CD14-positive monocyte (primary cell): Measurements from ENCODE around the gene LMTK3. TPM values are rescaled to one million over a fixed set of nuclear protein-coding genes. Genes with fewer than 3 reads are reported as not detected.
A peak's percentile ranks its signal among the peaks of the same experiment; 100 is the strongest.

ENCODE experiments used
- DNase-seq, 3 donors: peaks; one replicate each; pipeline ENCODE4 v3.0.0-alpha.2; 2011 to 2022
- H2AFZ ChIP-seq: 2 replicates; pipeline ENCODE4 v1.6.0; 2012; ENCODE audit warnings: mild to moderate bottlenecking, low read depth, low read length, inconsistent platforms; ENCODE audit not compliant: insufficient read depth, poor library complexity, severe bottlenecking
- H3K27ac ChIP-seq, 2 donors: 1 replicate in 1 of 2; 2 replicates in 1 of 2; pipeline ENCODE4 v1.5.1; 2012 to 2013; ENCODE audit warnings: low read length in 2 of 2, control low read depth in 1 of 2, inconsistent platforms in 1 of 2, low read depth in 1 of 2, mild to moderate bottlenecking in 1 of 2
- H3K27me3 ChIP-seq, 2 donors: one replicate each; pipeline versions ENCODE4 v1.6.0 to v1.6.1; 2011 to 2013; ENCODE audit warnings: low read length in 2 of 2; ENCODE audit not compliant: control insufficient read depth in 2 of 2, insufficient read depth in 2 of 2
- H3K36me3 ChIP-seq, 2 donors: replicated peaks in 1 of 2; 1 replicate in 1 of 2; 2 replicates in 1 of 2; pipeline versions ENCODE4 v1.5.1 to v1.6.1; 2012 to 2013; ENCODE audit warnings: low read length in 2 of 2, control low read depth in 1 of 2, inconsistent platforms in 1 of 2, mild to moderate bottlenecking in 1 of 2; ENCODE audit not compliant: insufficient read depth in 2 of 2, control insufficient read depth in 1 of 2
- H3K4me1 ChIP-seq, 2 donors: 1 replicate in 1 of 2; 2 replicates in 1 of 2; pipeline versions ENCODE4 v1.5.1 to v1.6.1; 2012 to 2013; ENCODE audit warnings: low read length in 2 of 2, control low read depth in 1 of 2, inconsistent platforms in 1 of 2, mild to moderate bottlenecking in 1 of 2, moderate library complexity in 1 of 2; ENCODE audit not compliant: insufficient read depth in 2 of 2, control insufficient read depth in 1 of 2
- H3K4me2 ChIP-seq: replicated peaks from 2 replicates; pipeline ENCODE3; 2012; ENCODE audit warnings: low read length, moderate library complexity, mild to moderate bottlenecking; ENCODE audit not compliant: poor library complexity, severe bottlenecking; ENCODE audit errors: extremely low read depth
- H3K4me3 ChIP-seq, 3 experiments: fragments of 200-600 bp in 1 of 3; sonication (generic) in 1 of 3; replicated peaks in 1 of 3; 1 replicate in 2 of 3; 2 replicates in 1 of 3; pipeline ENCODE4 v1.5.1; 2011 to 2013; ENCODE audit warnings: low read length in 3 of 3, mild to moderate bottlenecking in 3 of 3, control low read depth in 2 of 3, low read depth in 2 of 3, inconsistent platforms in 1 of 3, moderate library complexity in 1 of 3
- H3K79me2 ChIP-seq: 2 replicates; pipeline ENCODE4 v1.6.0; 2012; ENCODE audit warnings: mild to moderate bottlenecking, control low read depth, inconsistent platforms, low read length, moderate library complexity; ENCODE audit not compliant: insufficient read depth
- H3K9ac ChIP-seq: 2 replicates; pipeline ENCODE4 v1.6.0; 2017; ENCODE audit warnings: low read length, mild to moderate bottlenecking; ENCODE audit not compliant: insufficient read depth, poor library complexity, severe bottlenecking
- H3K9me3 ChIP-seq, 2 donors: replicated peaks in 1 of 2; 1 replicate in 1 of 2; 2 replicates in 1 of 2; pipeline versions ENCODE4 v1.5.1 to v1.6.1; 2012 to 2013; ENCODE audit warnings: low read length in 2 of 2, control low read depth in 1 of 2; ENCODE audit not compliant: control insufficient read depth in 1 of 2, insufficient read depth in 1 of 2
- H4K20me1 ChIP-seq: 2 replicates; pipeline ENCODE4 v1.6.0; 2012; ENCODE audit warnings: mild to moderate bottlenecking, low read length, control low read depth, moderate library complexity; ENCODE audit not compliant: insufficient read depth
- H3K27ac Mint-ChIP-seq, 7 donors: one replicate each; pipeline ENCODE4 v1.8.0; 2020; ENCODE audit warnings: mild to moderate bottlenecking in 7 of 7, mixed read lengths in 7 of 7, moderate library complexity in 6 of 7, inconsistent platforms in 2 of 7
- H3K27me3 Mint-ChIP-seq, 3 donors: one replicate each; pipeline ENCODE4 v1.8.0; 2021 to 2022; ENCODE audit warnings: low read depth in 3 of 3, mild to moderate bottlenecking in 3 of 3, mixed read lengths in 3 of 3, moderate library complexity in 3 of 3, inconsistent platforms in 1 of 3
- H3K36me3 Mint-ChIP-seq, 2 donors: one replicate each; pipeline ENCODE4 v1.8.0; 2020; ENCODE audit warnings: mixed read lengths in 2 of 2, inconsistent platforms in 1 of 2, mild to moderate bottlenecking in 1 of 2
- H3K4me1 Mint-ChIP-seq: one replicate; pipeline ENCODE4 v1.8.0; 2020; ENCODE audit warnings: mild to moderate bottlenecking, mixed read lengths
- H3K4me3 Mint-ChIP-seq, 2 donors: one replicate each; pipeline ENCODE4 v1.8.0; 2020; ENCODE audit warnings: mild to moderate bottlenecking in 2 of 2, mixed read lengths in 2 of 2, moderate library complexity in 1 of 2
- H3K9me3 Mint-ChIP-seq, 7 donors: one replicate each; pipeline ENCODE4 v1.8.0; 2020 to 2022; ENCODE audit warnings: mixed read lengths in 7 of 7, mild to moderate bottlenecking in 6 of 7, moderate library complexity in 6 of 7, inconsistent platforms in 2 of 7
- CTCF ChIP-seq: fragments of 200-600 bp; IDR thresholded peaks from one replicate; pipeline ENCODE4 v1.8.0; 2022; ENCODE audit warnings: antibody characterized with exemption, mild to moderate bottlenecking
- WGBS: methylation state at CpG from one replicate; pipeline ENCODE4 v1.1.5; 2013; ENCODE audit warnings: missing lambda C conversion rate; ENCODE audit not compliant: insufficient coverage; 5-methylcytosine and 5-hydroxymethylcytosine counted together
- intact Hi-C, 2 donors: fragments of 100-400 bp; cut with micrococcal nuclease; formaldehyde crosslinking; loops; one replicate each; pipeline versions ENCODE4 v1.15.0 to v1.15.1; 2023
- polyA plus RNA-seq, 3 donors: library from polyadenylated mRNA; depleted of rRNA in 1 of 3; unstranded in 2 of 3; stranded (reverse) in 1 of 3; fragments of 300-500 nt in 2 of 3; fragments of >200 nt in 1 of 3; fragmentation: Illumina TruSeq in 2 of 3; gene quantifications; 1 replicate in 2 of 3; 2 replicates in 1 of 3; pipeline ENCODE4 v1.2.3, GENCODE V29; 2012 to 2021

Gene LMTK3
- polyA plus RNA-seq, 3 donors, result 0.08 TPM; not detected in 2

GRCh38 chr19:48483301-48483700 lies 28.3 kb downstream of the LMTK3 start:
- H3K36me3 Mint-ChIP-seq, result peaks cover 7 to 11% of the 10 kb centered on the region in 2 donors
- Histone ChIP-seq H4K20me1 (no peaks in the 10 kb centered on the region), H3K9ac (no peak overlapping the region), H3K27ac (no peak overlapping the region), H3K79me2 (no peaks in the 10 kb centered on the region), H3K4me3 (no peak overlapping the region), H3K4me2 (no peak overlapping the region), H3K36me3 (peaks cover 3 to 5% of the 10 kb centered on the region in 2 donors), H3K4me1 (peaks cover 15 to 17% of the 10 kb centered on the region in 2 donors), H3K9me3 (no peaks in the 10 kb centered on the region), H2AFZ (no peak overlapping the region), H3K27me3 (no peaks in the 10 kb centered on the region)
- H3K4me3 Mint-ChIP-seq, result no peak overlapping the region
- intact Hi-C loops, result no loop called here
- 73% methylated on average over 3 of the region's 3 CpGs for WGBS
- TF ChIP-seq CTCF, result no peak
- no peak for DNase-seq
- peaks cover 17% of the 10 kb centered on the region for H3K4me1 Mint-ChIP-seq
- peaks cover 5 to 28% (median 22%) of the 10 kb centered on the region in 3 donors for H3K27me3 Mint-ChIP-seq
- H3K27ac Mint-ChIP-seq, result no peak overlapping the region
- H3K9me3 Mint-ChIP-seq, result peaks cover 0 to 3% (median 0%) of the 10 kb centered on the region in 7 donors

GRCh38 chr19:48481846-48482639 lies 29.6 kb downstream of the LMTK3 start:
- no peaks in the 10 kb centered on the region for H3K27me3 ChIP-seq
- H3K36me3 Mint-ChIP-seq, result peaks cover 9 to 22% of the 10 kb centered on the region in 2 donors
- H3K9ac ChIP-seq, result no peak overlapping the region
- peaks cover 17% of the 10 kb centered on the region for H3K4me1 Mint-ChIP-seq
- H3K9me3 Mint-ChIP-seq, result peaks cover 0 to 3% (median 0%) of the 10 kb centered on the region in 7 donors
- H3K4me1 ChIP-seq, result peaks cover 15 to 17% of the 10 kb centered on the region in 2 donors
- no peaks in the 10 kb centered on the region for H4K20me1 ChIP-seq
- peaks cover 3 to 26% (median 19%) of the 10 kb centered on the region in 3 donors for H3K27me3 Mint-ChIP-seq
- H3K4me3 ChIP-seq, result no peak overlapping the region
- peaks cover 16 to 17% of the 10 kb centered on the region in 2 donors for H3K36me3 ChIP-seq
- H3K27ac Mint-ChIP-seq, result peak overlapping the region in 1 of 7 donors; percentile 42
- WGBS, result 92% methylated on average over 5 of the region's 7 CpGs
- intact Hi-C loops, result no loop called here
- H3K27ac ChIP-seq, result no peak overlapping the region
- no peak for TF ChIP-seq CTCF
- H3K4me2 ChIP-seq, result no peak overlapping the region
- no peak overlapping the region for H3K4me3 Mint-ChIP-seq
- no peaks in the 10 kb centered on the region for H3K9me3 ChIP-seq
- no peak for DNase-seq
- H3K79me2 ChIP-seq, result no peaks in the 10 kb centered on the region
- no peak overlapping the region for H2AFZ ChIP-seq
